SU-DHL-6 (cell line): Measurements from ENCODE around the gene PDCD1.

Source experiments
- H2AFZ ChIP-seq: fragments of 200-600 bp; sonication (generic); 2 replicates; pipeline ENCODE4 v1.6.1; 2014; ENCODE audit warnings: low read depth, mild to moderate bottlenecking, moderate library complexity, mixed read lengths, antibody characterized with exemption, low read length; ENCODE audit not compliant: severe bottlenecking
- H3F3A ChIP-seq: fragments of 200-600 bp; shearing (Covaris generic); 2 replicates; pipeline ENCODE4 v1.6.0; 2016; ENCODE audit warnings: antibody characterized with exemption, mild to moderate bottlenecking; ENCODE audit not compliant: insufficient read depth
- H3K27ac ChIP-seq: fragments of 200-600 bp; sonication (generic); 2 replicates; pipeline ENCODE4 v1.5.1; 2016; ENCODE audit warnings: low read depth, mild to moderate bottlenecking, low read length, moderate library complexity, mixed read lengths
- H3K27me3 ChIP-seq: fragments of 200-600 bp; sonication (generic), shearing (Covaris generic); 2 replicates; pipeline ENCODE4 v1.6.0; 2014; ENCODE audit warnings: mild to moderate bottlenecking, low read length
- H3K36me3 ChIP-seq: fragments of 200-600 bp; sonication (generic); 2 replicates; pipeline ENCODE4 v1.6.1; 2014; ENCODE audit warnings: mild to moderate bottlenecking, low read length, mixed read lengths
- H3K4me2 ChIP-seq: fragments of 300-600, 200-600 bp; shearing (Covaris generic), sonication (generic); 2 replicates; pipeline ENCODE4 v1.6.0; 2014; ENCODE audit warnings: low read length, low read depth, mild to moderate bottlenecking; ENCODE audit not compliant: poor library complexity, severe bottlenecking
- H3K4me3 ChIP-seq: fragments of 200-600 bp; sonication (generic); 2 replicates; pipeline ENCODE4 v1.5.1; 2014; ENCODE audit warnings: antibody characterized with exemption, low read length, mild to moderate bottlenecking, mixed read lengths; ENCODE audit not compliant: insufficient read depth, poor library complexity, severe bottlenecking
- H3K79me2 ChIP-seq: fragments of 200-600 bp; sonication (generic); 2 replicates; pipeline ENCODE4 v1.6.1; 2014; ENCODE audit warnings: mild to moderate bottlenecking, low read length, moderate library complexity; ENCODE audit not compliant: insufficient read depth
- H3K9ac ChIP-seq: fragments of 200-600 bp; sonication (generic); 2 replicates; pipeline ENCODE4 v1.7.0; 2014; ENCODE audit warnings: mild to moderate bottlenecking, low read length
- H3K9me2 ChIP-seq: fragments of 200-600 bp; sonication (generic); replicated peaks from 2 replicates; pipeline ENCODE4 v1.6.1; 2014; ENCODE audit warnings: low read length; ENCODE audit not compliant: insufficient read depth
- H3K9me3 ChIP-seq: fragments of 200-600 bp; sonication (generic); 2 replicates; pipeline ENCODE4 v1.6.1; 2014; ENCODE audit warnings: low read length, mixed read lengths; ENCODE audit not compliant: insufficient read depth
- H4K20me1 ChIP-seq: fragments of 200-600 bp; sonication (generic); 2 replicates; pipeline ENCODE4 v1.6.1; 2014; ENCODE audit warnings: low read depth, mild to moderate bottlenecking, antibody characterized with exemption, low read length, moderate library complexity, mixed read lengths
- CTCF ChIP-seq: fragments of 200-600 bp; sonication (generic); IDR thresholded peaks from one replicate; pipeline ENCODE4 v1.5.1; 2017; ENCODE audit warnings: antibody characterized with exemption, mild to moderate bottlenecking, low read length, moderate library complexity; ENCODE audit not compliant: insufficient read depth, poor library complexity, severe bottlenecking
- EZH2phosphoT487 ChIP-seq: fragments of 200-600 bp; sonication (generic), shearing (Covaris generic); conservative IDR thresholded peaks from 2 replicates; pipeline ENCODE4 v1.6.1; 2018; ENCODE audit warnings: mild to moderate bottlenecking, antibody characterized with exemption, low read length, moderate library complexity, mixed read lengths

PDCD1 gene

GRCh38 chr2:241874277-241874925, 15.7 kb upstream of the PDCD1 start:
- Histone ChIP-seq H3K27ac (no peak overlapping the region), H3K27me3 (no peaks in the 10 kb centered on the region), H2AFZ (no peak overlapping the region), H3F3A (no peaks in the 10 kb centered on the region), H3K79me2 (no peaks in the 10 kb centered on the region), H3K4me3 (no peak overlapping the region), H4K20me1 (no peaks in the 10 kb centered on the region), H3K4me2 (no peak overlapping the region), H3K36me3 (no peaks in the 10 kb centered on the region), H3K9ac (no peak overlapping the region), H3K9me2 (no peaks in the 10 kb centered on the region), H3K9me3 (no peaks in the 10 kb centered on the region; the same call in 1 of the 2 replicates)
- TF ChIP-seq CTCF (no peak), EZH2phosphoT487 (no peak)

- Histone ChIP-seq H2AFZ (no peak overlapping the region), H4K20me1 (no peaks in the 10 kb centered on the region), H3K79me2 (no peaks in the 10 kb centered on the region), H3K9me3 (no peaks in the 10 kb centered on the region; the same call in 1 of the 2 replicates), H3K9me2 (no peaks in the 10 kb centered on the region), H3K36me3 (no peaks in the 10 kb centered on the region), H3F3A (peaks cover 4% of the 10 kb centered on the region; the same call in 1 of the 2 replicates), H3K9ac (no peak overlapping the region), H3K27ac (no peak overlapping the region), H3K27me3 (no peaks in the 10 kb centered on the region), H3K4me2 (no peak overlapping the region), H3K4me3 (no peak overlapping the region)
- TF ChIP-seq CTCF (no peak), EZH2phosphoT487 (no peak)
Observed at GRCh38 chr2:241873803-241874110, 15.1 kb upstream of the PDCD1 start.

- H3K9me3 ChIP-seq: no peaks in the 10 kb centered on the region
- TF ChIP-seq CTCF: no peak
- no peak for TF ChIP-seq EZH2phosphoT487
- H3K27ac ChIP-seq: no peak overlapping the region
- no peak overlapping the region for H3K9ac ChIP-seq
- H3K79me2 ChIP-seq: no peaks in the 10 kb centered on the region
- peaks cover 7% of the 10 kb centered on the region; the same call in 1 of the 2 replicates for H3F3A ChIP-seq
- H3K27me3 ChIP-seq: no peaks in the 10 kb centered on the region
- H3K9me2 ChIP-seq: no peaks in the 10 kb centered on the region
- no peak overlapping the region for H3K4me3 ChIP-seq
- no peaks in the 10 kb centered on the region for H3K36me3 ChIP-seq
- no peak overlapping the region for H2AFZ ChIP-seq
- H4K20me1 ChIP-seq: no peaks in the 10 kb centered on the region
- H3K4me2 ChIP-seq: no peak overlapping the region
Observed at GRCh38 chr2:241873081-241873802, 14.5 kb upstream of the PDCD1 start.
